22Rv1 (cell line): ENCODE results near the gene GALNT17.

Experiments
- CTCF ChIP-seq: fragments of 450-650 bp; IDR thresholded peaks from 2 replicates; pipeline ENCODE4 v1.5.1; 2017; ENCODE audit warnings: mild to moderate bottlenecking
- ZFX ChIP-seq: fragments of 450-650 bp; IDR thresholded peaks from 2 replicates; pipeline ENCODE4 v1.6.1; 2017; ENCODE audit warnings: antibody characterized with exemption, borderline replicate concordance

DNA sequence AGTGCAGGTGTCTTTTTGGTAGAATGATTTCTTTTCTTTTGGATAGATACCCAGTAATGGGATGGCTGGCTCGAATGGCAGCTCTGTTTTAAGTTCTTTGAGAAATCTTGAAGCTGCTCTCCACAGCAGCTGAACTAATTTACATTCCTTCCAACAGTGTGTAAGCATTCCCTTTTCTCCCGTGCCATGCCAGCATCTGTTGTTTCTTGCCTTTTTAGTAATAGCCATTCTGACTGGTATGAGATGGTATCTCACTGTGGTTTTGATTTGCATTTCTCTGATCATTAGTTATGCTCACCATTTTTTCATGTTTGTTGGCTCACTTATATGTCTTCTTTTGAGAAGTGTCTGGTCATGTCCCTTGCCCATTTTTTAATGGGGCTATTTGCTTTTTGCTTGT, 486.3 kb downstream of the GALNT17 start:
- no peak for TF ChIP-seq CTCF
- no peak for TF ChIP-seq ZFX
